ENCODE results near the gene STC2. TPM values are rescaled to one million over a fixed set of nuclear protein-coding genes. Genes with fewer than 3 reads are reported as not detected.

STC2 gene
- total and polyA plus RNA-seq, 2 of the 4 experiments (the other 2 are of a cell fraction), result 87.5 to 270 TPM

GRCh38 chr5:173309731-173310130 is 18.5 kb downstream of the STC2 start:
- dilution Hi-C loops (cut with HindIII; ENCODE audit: low sequenced_read_pairs, unreplicated experiment) (no loop called here), in situ Hi-C loops (cut with MboI; ENCODE audit: low sequenced_read_pairs) (no loop called here), intact Hi-C loops (cut with micrococcal nuclease) (loop anchor here (5.0 kb wide), 1 partner anchor 1493 kb away; no protein-coding TSS in a partner anchor)
- Histone ChIP-seq H2BK5ac (ENCODE audit: low read depth, low read length, poor library complexity, severe bottlenecking) (no peak overlapping the region), H3K4me3 (ENCODE audit: insufficient read depth, low read depth, low read length) (no peak overlapping the region), H3K36me3 (ENCODE audit: control insufficient read depth, insufficient read depth, low read length) (no peaks in the 10 kb centered on the region; the same call in 1 of the 2 replicates), H4K5ac (ENCODE audit: low read depth, low read length) (peak overlapping the region; percentile 91), H3K4me2 (ENCODE audit: low read depth, low read length) (no peak overlapping the region), H3K27me3 (ENCODE audit: control insufficient read depth, insufficient read depth, low read length) (no peaks in the 10 kb centered on the region), H3K4me1 (ENCODE audit: control insufficient read depth, insufficient read depth, low read length) (peaks cover 15% of the 10 kb centered on the region), H2BK120ac (ENCODE audit: low read depth, low read length) (peak overlapping the region; percentile 93), H2BK15ac (ENCODE audit: low read depth, low read length) (peak overlapping the region; percentile 57; the same call in 1 of the 3 replicates), H2AFZ (replicated peaks; ENCODE audit: low read length, poor library complexity) (peak overlapping the region; percentile 87), H4K8ac (ENCODE audit: low read depth in 2 of 2, low read length in 2 of 2) (no peak overlapping the region), H3K4ac (ENCODE audit: low read depth, low read length) (peak overlapping the region; percentile 58), H3K9me1 (ENCODE audit: insufficient read depth, low read length) (no peaks in the 10 kb centered on the region), H2AK5ac (ENCODE audit: low read depth, low read length) (peak overlapping the region; percentile 18), H3K23ac (ENCODE audit: low read depth, low read length) (no peak overlapping the region), H3K9ac (ENCODE audit: low read depth, low read length) (no peak overlapping the region), H2BK20ac (ENCODE audit: low read depth, low read length) (peak overlapping the region; percentile 72; the same call in 1 of the 2 replicates), H4K91ac (ENCODE audit: insufficient read depth, low read depth, low read length) (0 out of 2 replicates have a peak overlapping the region, but pooled peaks have one; percentile 25), H3K18ac (ENCODE audit: low read depth, low read length) (peak overlapping the region; percentile 97), H3K14ac (replicated peaks; ENCODE audit: low read depth, low read length) (no peak overlapping the region), H3K56ac (ENCODE audit: extremely low read depth, insufficient read depth, low read length) (no peak overlapping the region), H2AK9ac (replicated peaks; ENCODE audit: low read depth, low read length, poor library complexity) (peak overlapping the region; percentile 33), H3K27ac (ENCODE audit: insufficient read depth, low read length) (no peak overlapping the region), H3K79me1 (ENCODE audit: low read depth in 1 of 2, low read length in 2 of 2) (no peaks in the 10 kb centered on the region), H4K20me1 (ENCODE audit: insufficient read depth, low read length) (0 out of 2 replicates have a peak, but pooled peaks cover 5% of the 10 kb centered on the region), H3K9me3 (ENCODE audit: control insufficient read depth, insufficient read depth, low read length) (peaks cover 4% of the 10 kb centered on the region)
- CTCF ChIA-PET, result no interaction called here
- no CpG with 5 or more reads among the region's 4 CpGs for WGBS, 2 experiments (ENCODE audit: extremely low coverage in 2 of 2, insufficient read length in 1 of 2)
- no TSS peak for BruUV-seq (replicated peaks)
- POLR2A ChIA-PET (ENCODE audit: unreplicated experiment), result no interaction called here
- no peak for TF ChIP-seq CHD1 (IDR thresholded peaks at IDR 0.05; ENCODE audit: low read depth, low read length)
- TF ChIP-seq USF2 (IDR thresholded peaks at IDR 0.05; ENCODE audit: low read depth, low read length), result no peak
- TF ChIP-seq RFX5 (IDR thresholded peaks at IDR 0.05; ENCODE audit: low read depth, low read length), result no peak
- no peak for TF ChIP-seq MAZ (IDR thresholded peaks at IDR 0.05; ENCODE audit: borderline replicate concordance, low read depth, low read length)
- no peak for TF ChIP-seq FOS (IDR thresholded peaks at IDR 0.05; ENCODE audit: low read depth, low read length)
- TF ChIP-seq MXI1 (IDR thresholded peaks at IDR 0.05; ENCODE audit: borderline replicate concordance, low read depth, low read length), result no peak
- no peak for TF ChIP-seq MAFK (IDR thresholded peaks at IDR 0.05; ENCODE audit: low read depth, low read length)
- TF ChIP-seq RCOR1 (IDR thresholded peaks at IDR 0.05; ENCODE audit: insufficient replicate concordance, low read length), result no peak
- no peak for TF ChIP-seq CTCF (conservative IDR thresholded peaks at IDR 0.05; ENCODE audit: low read depth, low read length)
- no peak for TF ChIP-seq NFE2L2 (IDR thresholded peaks at IDR 0.05; ENCODE audit: low read depth, low read length)
- no peak for TF ChIP-seq ELK1 (IDR thresholded peaks at IDR 0.05; ENCODE audit: borderline replicate concordance, low read depth, low read length)
- no peak for TF ChIP-seq CEBPB (IDR thresholded peaks at IDR 0.05; ENCODE audit: low read depth, low read length)
- TF ChIP-seq BHLHE40 (IDR thresholded peaks at IDR 0.05; ENCODE audit: low read depth, low read length), result no peak
- no peak for TF ChIP-seq POLR2A (IDR thresholded peaks at IDR 0.05; ENCODE audit: low read depth, low read length)
- TF ChIP-seq SMC3 (IDR thresholded peaks at IDR 0.05; ENCODE audit: low read depth, low read length), result no peak
- no peak for TF ChIP-seq RAD21 (IDR thresholded peaks at IDR 0.05; ENCODE audit: low read length)
- no peak for ATAC-seq (ENCODE audit: low read depth)
- no peak for DNase-seq

All from IMR-90 (cell line).